Measurements from ENCODE around the gene SMOC1. TPM values are rescaled to one million over a fixed set of nuclear protein-coding genes. Genes with fewer than 3 reads are reported as not detected.

The SMOC1 gene
- total RNA-seq, 1 donor from 2014 or later, result 18.6 TPM

- no peak for DNase-seq
These were observed 104.1 kb downstream of the SMOC1 start for GRCh38 chr14:69983317-69983716.

DNA sequence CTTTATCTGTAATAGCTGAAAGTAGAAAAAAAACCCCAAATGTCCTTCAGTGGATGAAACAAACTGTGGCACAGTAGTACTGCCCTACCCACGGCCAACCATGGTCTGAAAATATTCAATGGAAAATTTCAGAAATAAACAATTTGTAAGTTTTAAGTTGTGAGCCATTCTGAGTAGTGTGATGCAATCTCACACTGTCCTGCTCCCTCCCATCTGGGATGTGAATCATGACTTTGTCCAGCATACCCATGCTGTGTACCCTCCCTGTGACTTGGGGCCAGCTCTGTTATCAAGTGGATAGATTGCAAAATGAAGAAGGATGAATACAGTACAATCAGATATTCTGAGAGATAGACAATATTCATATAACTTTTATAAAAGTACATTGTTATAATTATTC, 106.2 kb downstream of the SMOC1 start:
- no peak for DNase-seq

DNA sequence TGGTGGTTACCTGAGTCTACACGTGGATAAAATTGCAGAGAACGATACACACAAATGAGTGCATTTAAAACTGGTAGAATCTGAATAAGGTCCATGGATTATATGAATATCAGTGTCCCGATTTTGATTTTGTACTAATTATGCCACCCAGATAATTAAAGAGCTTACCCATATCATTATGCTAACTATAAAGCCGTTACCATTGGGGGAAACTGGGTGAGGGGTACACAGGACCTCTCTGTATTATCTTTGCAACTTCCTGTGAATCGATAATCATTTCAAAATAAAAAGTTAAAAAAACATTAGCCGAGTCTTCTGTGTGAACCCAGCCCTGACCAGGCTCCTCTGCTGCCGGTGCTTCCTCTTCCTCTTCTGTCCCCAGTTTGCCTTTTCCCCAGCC, 107.1 kb downstream of the SMOC1 start:
- DNase-seq, result no peak

GRCh38 chr14:69987406-69988121, 108.3 kb downstream of the SMOC1 start:
- DNase-seq, result no peak

GRCh38 chr14:69988979-69989378, 109.8 kb downstream of the SMOC1 start:
- no peak for DNase-seq

- DNase-seq, result no peak
These were observed 110.4 kb downstream of the SMOC1 start for GRCh38 chr14:69989622-69990021.

- no peak for DNase-seq
These were observed 111.1 kb downstream of the SMOC1 start for GRCh38 chr14:69990323-69990722.

- DNase-seq, result no peak
These were observed 112.2 kb downstream of the SMOC1 start for GRCh38 chr14:69991422-69991821.

DNA sequence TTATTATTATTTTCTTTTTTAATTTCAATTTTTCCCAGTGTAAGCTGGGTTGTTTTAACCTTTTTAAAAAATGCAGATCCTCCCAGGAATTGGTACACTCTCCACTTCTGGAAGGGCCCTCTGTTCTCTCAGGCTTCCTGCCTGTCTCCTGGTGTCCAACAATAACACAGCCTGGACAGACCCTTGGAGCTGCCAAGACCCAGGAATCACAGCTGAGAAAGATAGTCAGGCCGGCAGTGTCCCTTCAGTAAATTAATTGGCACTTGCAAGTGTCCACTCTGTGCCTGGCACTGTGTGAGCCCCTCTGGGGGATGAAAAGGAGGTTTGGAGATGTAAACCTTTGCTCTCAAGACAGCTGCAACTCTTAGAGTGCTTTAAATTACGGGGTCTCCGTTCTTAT, 113.3 kb downstream of the SMOC1 start:
- no peak for DNase-seq

DNA sequence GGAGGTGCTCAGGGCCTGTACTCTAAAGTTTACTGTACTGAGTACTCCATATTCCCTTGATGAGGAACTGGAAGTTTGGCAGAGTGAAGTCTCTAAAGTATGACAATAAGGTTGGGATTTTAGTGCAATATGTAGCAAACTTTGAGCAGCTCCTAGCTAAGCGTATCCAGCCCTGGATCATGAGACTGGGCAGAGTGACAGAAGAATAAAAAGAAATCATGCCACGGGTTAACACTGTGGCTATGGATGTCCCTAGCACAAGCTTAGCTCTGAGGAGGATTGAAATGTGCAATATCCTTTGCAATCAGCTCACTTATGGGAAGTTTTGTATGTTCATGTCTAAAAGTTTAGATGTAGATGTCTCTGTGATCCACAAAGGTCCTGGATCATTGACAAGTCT, 114.1 kb downstream of the SMOC1 start:
- DNase-seq, result no peak

GRCh38 chr14:69994002-69994401, 114.8 kb downstream of the SMOC1 start:
- DNase-seq, result no peak

- DNase-seq, result no peak
These were observed 117.0 kb downstream of the SMOC1 start for GRCh38 chr14:69996216-69996615.

DNA sequence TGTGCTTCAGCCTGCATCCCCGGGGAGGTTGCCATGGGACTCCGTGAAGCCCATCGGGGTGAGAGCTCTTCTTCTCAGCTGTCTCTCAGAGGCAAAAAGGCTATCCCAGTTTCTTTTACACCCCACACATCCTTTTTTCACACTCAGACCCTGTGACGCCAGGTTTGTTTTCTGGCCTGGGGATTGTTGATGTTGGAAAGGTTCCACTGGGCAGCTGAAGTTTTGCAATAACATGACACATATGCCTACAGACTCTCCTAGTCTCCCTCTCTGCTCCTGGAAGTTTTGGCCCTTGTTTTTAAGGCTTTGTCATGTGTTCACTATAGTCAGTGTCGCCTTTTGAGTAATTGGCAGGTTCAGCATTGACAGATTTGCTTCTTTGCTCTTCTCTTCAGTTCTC, 118.6 kb downstream of the SMOC1 start:
- DNase-seq, result no peak

- DNase-seq, result no peak
These were observed 120.1 kb downstream of the SMOC1 start for GRCh38 chr14:69999261-69999674.

- DNase-seq, result no peak
These were observed 121.4 kb downstream of the SMOC1 start for GRCh38 chr14:70000601-70001000.

- DNase-seq, result no peak
These were observed 123.6 kb downstream of the SMOC1 start for GRCh38 chr14:70002589-70003346.

- no peak for DNase-seq
These were observed 125.6 kb downstream of the SMOC1 start for GRCh38 chr14:70004791-70005190.

DNA sequence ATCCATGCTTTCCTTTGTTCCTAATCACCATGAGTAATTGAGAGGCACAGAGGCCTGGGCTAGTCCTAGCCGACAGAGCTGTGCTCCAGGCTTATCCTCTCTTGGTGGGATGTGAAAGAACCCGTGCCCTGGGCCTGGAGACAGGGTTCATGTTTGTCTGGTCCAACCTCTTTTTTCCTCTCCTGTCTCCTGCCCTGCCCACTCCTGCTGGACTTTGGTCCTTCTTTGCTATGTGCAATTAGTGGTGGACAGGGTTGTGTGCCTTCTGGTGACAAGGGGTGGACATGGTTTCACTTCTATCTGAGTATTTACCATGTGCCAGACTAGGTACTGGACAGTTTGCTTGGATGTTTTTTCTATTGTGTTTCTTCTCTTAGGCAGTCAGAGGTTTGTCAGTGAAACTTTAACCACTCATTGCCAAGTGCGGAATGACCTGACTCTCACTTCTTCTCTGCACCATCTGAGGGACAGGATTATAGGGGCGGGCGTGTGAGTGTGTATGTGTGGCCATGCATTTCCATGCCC, 126.1 kb downstream of the SMOC1 start:
- DNase-seq, result no peak

DNA sequence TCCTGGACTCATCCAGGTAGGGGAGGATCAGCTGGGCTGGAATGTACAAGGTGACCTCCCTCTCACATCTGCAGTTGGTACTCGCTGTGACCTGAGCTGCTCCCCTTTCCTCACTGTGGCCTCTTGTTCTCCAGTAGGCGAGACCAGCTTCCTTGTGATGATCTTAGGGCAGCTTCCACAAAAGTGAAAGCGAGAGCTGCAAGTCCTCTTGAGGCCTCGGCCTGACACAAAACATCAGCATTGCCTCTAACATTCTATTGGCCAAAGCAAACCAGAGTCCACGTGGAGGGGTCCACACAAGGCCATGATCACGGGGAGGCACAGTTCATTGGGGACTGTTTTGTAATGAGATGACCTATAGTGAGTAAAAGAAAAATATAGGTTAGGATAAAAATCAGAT, 127.5 kb downstream of the SMOC1 start:
- DNase-seq, result no peak

- DNase-seq, result no peak
These were observed 129.4 kb downstream of the SMOC1 start for GRCh38 chr14:70008284-70009262.

GRCh38 chr14:70009961-70010360, 130.7 kb downstream of the SMOC1 start:
- DNase-seq, result no peak

DNA sequence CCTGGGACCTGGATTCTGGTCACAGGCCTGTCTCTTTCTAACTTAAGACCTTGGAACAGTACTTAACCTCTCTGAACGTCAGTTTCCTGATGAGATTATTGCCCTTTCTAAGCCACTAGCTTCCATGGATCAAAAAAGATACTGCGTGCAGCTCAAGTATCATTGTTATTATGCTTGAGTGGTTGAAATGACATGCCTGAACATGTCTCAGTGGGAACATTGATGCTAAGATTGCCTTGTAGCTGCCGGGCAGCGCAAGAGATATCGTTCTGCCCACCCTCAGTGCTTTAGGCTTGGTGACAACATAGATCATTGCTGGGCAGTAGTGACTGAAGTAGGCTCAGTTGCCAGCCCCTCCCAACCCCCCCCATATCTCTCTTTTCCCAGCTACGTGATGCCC, 131.9 kb downstream of the SMOC1 start:
- DNase-seq, result no peak

GRCh38 chr14:70011708-70012107, 132.5 kb downstream of the SMOC1 start:
- DNase-seq, result no peak
